ENCODE measurements around the gene EFHC1.

DNA sequence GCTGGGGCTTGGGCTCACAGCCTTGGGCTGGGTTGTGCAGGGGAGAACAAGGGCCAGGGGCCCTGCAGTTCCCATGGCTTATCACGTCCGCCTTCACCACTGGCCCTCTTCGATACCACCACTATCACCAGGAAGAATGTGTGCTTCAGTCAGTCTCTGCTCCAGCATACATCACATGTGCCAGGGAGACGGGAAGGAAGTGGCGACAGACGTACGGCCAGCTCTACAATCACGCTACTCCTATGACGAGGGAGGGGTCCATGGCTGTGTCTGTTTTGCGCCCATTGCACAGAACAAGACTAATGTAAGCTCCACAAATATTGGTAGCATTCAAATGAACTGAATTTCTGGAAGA lies 84.6 kb downstream of the EFHC1 start:
- TF ChIP-seq, protein P1, sequence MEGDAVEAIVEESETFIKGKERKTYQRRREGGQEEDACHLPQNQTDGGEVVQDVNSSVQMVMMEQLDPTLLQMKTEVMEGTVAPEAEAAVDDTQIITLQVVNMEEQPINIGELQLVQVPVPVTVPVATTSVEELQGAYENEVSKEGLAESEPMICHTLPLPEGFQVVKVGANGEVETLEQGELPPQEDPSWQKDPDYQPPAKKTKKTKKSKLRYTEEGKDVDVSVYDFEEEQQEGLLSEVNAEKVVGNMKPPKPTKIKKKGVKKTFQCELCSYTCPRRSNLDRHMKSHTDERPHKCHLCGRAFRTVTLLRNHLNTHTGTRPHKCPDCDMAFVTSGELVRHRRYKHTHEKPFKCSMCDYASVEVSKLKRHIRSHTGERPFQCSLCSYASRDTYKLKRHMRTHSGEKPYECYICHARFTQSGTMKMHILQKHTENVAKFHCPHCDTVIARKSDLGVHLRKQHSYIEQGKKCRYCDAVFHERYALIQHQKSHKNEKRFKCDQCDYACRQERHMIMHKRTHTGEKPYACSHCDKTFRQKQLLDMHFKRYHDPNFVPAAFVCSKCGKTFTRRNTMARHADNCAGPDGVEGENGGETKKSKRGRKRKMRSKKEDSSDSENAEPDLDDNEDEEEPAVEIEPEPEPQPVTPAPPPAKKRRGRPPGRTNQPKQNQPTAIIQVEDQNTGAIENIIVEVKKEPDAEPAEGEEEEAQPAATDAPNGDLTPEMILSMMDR (IDR thresholded peaks at IDR 0.05): no peak
- TF ChIP-seq, protein P2, sequence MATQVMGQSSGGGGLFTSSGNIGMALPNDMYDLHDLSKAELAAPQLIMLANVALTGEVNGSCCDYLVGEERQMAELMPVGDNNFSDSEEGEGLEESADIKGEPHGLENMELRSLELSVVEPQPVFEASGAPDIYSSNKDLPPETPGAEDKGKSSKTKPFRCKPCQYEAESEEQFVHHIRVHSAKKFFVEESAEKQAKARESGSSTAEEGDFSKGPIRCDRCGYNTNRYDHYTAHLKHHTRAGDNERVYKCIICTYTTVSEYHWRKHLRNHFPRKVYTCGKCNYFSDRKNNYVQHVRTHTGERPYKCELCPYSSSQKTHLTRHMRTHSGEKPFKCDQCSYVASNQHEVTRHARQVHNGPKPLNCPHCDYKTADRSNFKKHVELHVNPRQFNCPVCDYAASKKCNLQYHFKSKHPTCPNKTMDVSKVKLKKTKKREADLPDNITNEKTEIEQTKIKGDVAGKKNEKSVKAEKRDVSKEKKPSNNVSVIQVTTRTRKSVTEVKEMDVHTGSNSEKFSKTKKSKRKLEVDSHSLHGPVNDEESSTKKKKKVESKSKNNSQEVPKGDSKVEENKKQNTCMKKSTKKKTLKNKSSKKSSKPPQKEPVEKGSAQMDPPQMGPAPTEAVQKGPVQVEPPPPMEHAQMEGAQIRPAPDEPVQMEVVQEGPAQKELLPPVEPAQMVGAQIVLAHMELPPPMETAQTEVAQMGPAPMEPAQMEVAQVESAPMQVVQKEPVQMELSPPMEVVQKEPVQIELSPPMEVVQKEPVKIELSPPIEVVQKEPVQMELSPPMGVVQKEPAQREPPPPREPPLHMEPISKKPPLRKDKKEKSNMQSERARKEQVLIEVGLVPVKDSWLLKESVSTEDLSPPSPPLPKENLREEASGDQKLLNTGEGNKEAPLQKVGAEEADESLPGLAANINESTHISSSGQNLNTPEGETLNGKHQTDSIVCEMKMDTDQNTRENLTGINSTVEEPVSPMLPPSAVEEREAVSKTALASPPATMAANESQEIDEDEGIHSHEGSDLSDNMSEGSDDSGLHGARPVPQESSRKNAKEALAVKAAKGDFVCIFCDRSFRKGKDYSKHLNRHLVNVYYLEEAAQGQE (IDR thresholded peaks at IDR 0.05; ENCODE audit: insufficient read depth in 1 of 2, low read depth in 2 of 2, low read length in 1 of 2): no peak
- TF ChIP-seq POLR2AphosphoS5 (IDR thresholded peaks at IDR 0.05; ENCODE audit: low read depth, low read length): no peak

All from Panc1 (cell line).